ENCODE measurements around the gene PPP1R12C. TPM values are rescaled to one million over a fixed set of nuclear protein-coding genes. Genes with fewer than 3 reads are reported as not detected.
A peak's percentile ranks its signal among the peaks of the same experiment; 100 is the strongest.

The PPP1R12C gene
- total and polyA plus RNA-seq, 12 donors, result 134 to 283 (median 201) TPM

DNA sequence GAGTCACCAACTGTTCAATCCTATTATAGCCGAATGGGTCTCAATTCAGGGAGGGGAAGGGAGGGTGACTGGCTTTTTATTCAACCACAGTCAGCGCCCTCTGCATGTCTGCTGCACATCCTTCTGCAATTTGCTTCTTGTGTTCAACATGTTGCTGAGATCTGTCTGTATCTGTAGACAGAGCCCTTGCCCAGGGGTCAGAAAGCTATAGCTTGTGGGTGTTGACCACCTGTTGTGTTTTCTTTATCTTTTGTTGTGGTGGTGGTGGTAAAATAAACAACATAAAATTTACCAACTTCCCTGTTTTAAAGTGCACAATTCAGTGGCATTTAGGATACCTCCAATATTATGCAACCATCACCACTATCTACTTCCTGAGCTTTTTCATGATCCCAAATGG, 12.2 kb downstream of the PPP1R12C start:
- Histone ChIP-seq H3K27me3 (no peaks in the 10 kb centered on the region), H3K27ac (no peak overlapping the region), H3K36me3 (peaks cover 0 to 84% (median 33%) of the 10 kb centered on the region in 9 donors), H3K4me1 (peaks cover 0 to 20% (median 9%) of the 10 kb centered on the region in 9 donors), H3K4me3 (no peak overlapping the region), H3K9me3 (peaks cover 0 to 10% (median 4%) of the 10 kb centered on the region in 11 donors)
- no peak for TF ChIP-seq CTCF (IDR thresholded peaks at IDR 0.05)
- DNase-seq (no peak), ATAC-seq (no peak)
- 88 to 91% methylated on average over 2 of the region's 2 CpGs for WGBS, 2 donors
- intact Hi-C loops (cut with DNase I), result no loop called here

GRCh38 chr19:55103190-55103589, 14.2 kb downstream of the PPP1R12C start:
- Histone ChIP-seq H3K9me3 (peaks cover 0 to 10% (median 4%) of the 10 kb centered on the region in 11 donors), H3K27ac (no peak overlapping the region), H3K36me3 (peaks cover 0 to 84% (median 44%) of the 10 kb centered on the region in 9 donors), H3K27me3 (no peaks in the 10 kb centered on the region), H3K4me3 (no peak overlapping the region), H3K4me1 (peaks cover 5 to 31% (median 24%) of the 10 kb centered on the region in 9 donors)
- DNase-seq, result no peak
- no peak for TF ChIP-seq CTCF (IDR thresholded peaks at IDR 0.05)
- 91 to 93% methylated on average over 9 of the region's 9 CpGs for WGBS, 2 donors
- intact Hi-C loops (cut with DNase I), result no loop called here
- no peak for ATAC-seq

GRCh38 chr19:55101261-55101660, 16.2 kb downstream of the PPP1R12C start:
- DNase-seq (no peak), ATAC-seq (no peak)
- intact Hi-C loops (cut with DNase I), result no loop called here
- WGBS, 2 donors, result 85 to 90% methylated on average over 10 of the region's 10 CpGs
- H3K9me3 ChIP-seq, result peaks cover 0 to 10% (median 4%) of the 10 kb centered on the region in 11 donors
- no peak for TF ChIP-seq CTCF (IDR thresholded peaks at IDR 0.05)
- H3K4me1 ChIP-seq, result peaks cover 5 to 32% (median 25%) of the 10 kb centered on the region in 9 donors
- H3K27ac ChIP-seq, result peak overlapping the region in 1 of 10 donors; percentile 71
- no peaks in the 10 kb centered on the region for H3K27me3 ChIP-seq
- H3K36me3 ChIP-seq, result peaks cover 5 to 78% (median 46%) of the 10 kb centered on the region in 9 donors
- H3K4me3 ChIP-seq, result no peak overlapping the region

- intact Hi-C loops (cut with DNase I), result no loop called here
- H3K27me3 ChIP-seq, result no peaks in the 10 kb centered on the region
- WGBS, 2 donors, result 64 to 65% methylated on average over 27 of the region's 27 CpGs
- peak in 6 of 9 donors; percentile 18 to 43 (median 28) for TF ChIP-seq CTCF (IDR thresholded peaks at IDR 0.05)
- peak; percentile 66 to 67 for DNase-seq
- H3K4me1 ChIP-seq, result peaks cover 5 to 32% (median 25%) of the 10 kb centered on the region in 9 donors
- peak overlapping the region in 1 of 10 donors; percentile 12 for H3K4me3 ChIP-seq
- H3K27ac ChIP-seq, result peak overlapping the region in 8 of 10 donors; percentile 1 to 72 (median 58)
- H3K36me3 ChIP-seq, result peaks cover 9 to 82% (median 55%) of the 10 kb centered on the region in 9 donors
- peaks cover 0 to 10% (median 4%) of the 10 kb centered on the region in 11 donors for H3K9me3 ChIP-seq
- peak; percentile 54 to 82 (median 62) for ATAC-seq
Observed at GRCh38 chr19:55099557-55100506, 17.6 kb downstream of the PPP1R12C start.

All from heart right ventricle (tissue), 16 donors.